Liver (tissue), 9 donors: ENCODE data around the gene LCE1F. TPM values are rescaled to one million over a fixed set of nuclear protein-coding genes. Genes with fewer than 3 reads are reported as not detected.

Experiments used
- DNase-seq: peaks from one replicate; pipeline ENCODE4 v3.0.0-alpha.2; 2017; ENCODE audit warnings: low spot score
- H3K27ac ChIP-seq, 2 donors: one replicate each; pipeline ENCODE4 v1.7.0; 2013; ENCODE audit warnings: inconsistent platforms in 2 of 2, low read length in 2 of 2, control low read depth in 1 of 2, low read depth in 1 of 2, mild to moderate bottlenecking in 1 of 2
- H3K27me3 ChIP-seq, 4 donors: one replicate each; pipeline versions ENCODE4 v1.6.1 to v1.7.0; 2013; ENCODE audit warnings: low read length in 3 of 4, inconsistent platforms in 1 of 4, mild to moderate bottlenecking in 1 of 4, moderate library complexity in 1 of 4; ENCODE audit not compliant: control insufficient read depth in 4 of 4, insufficient read depth in 4 of 4
- H3K36me3 ChIP-seq, 4 donors: one replicate each; pipeline versions ENCODE4 v1.6.1 to v1.7.0; 2013; ENCODE audit warnings: low read length in 3 of 4, mild to moderate bottlenecking in 3 of 4, low read depth in 1 of 4, moderate library complexity in 1 of 4; ENCODE audit not compliant: control insufficient read depth in 4 of 4, insufficient read depth in 3 of 4
- H3K4me1 ChIP-seq, 4 donors: one replicate each; pipeline versions ENCODE4 v1.6.1 to v1.7.0; 2013; ENCODE audit warnings: low read length in 3 of 4, mild to moderate bottlenecking in 3 of 4, moderate library complexity in 1 of 4; ENCODE audit not compliant: control insufficient read depth in 4 of 4, insufficient read depth in 4 of 4
- H3K4me3 ChIP-seq, 3 donors: one replicate each; pipeline versions ENCODE4 v1.6.1 to v1.7.0; 2013; ENCODE audit warnings: low read length in 3 of 3, control low read depth in 1 of 3, low read depth in 1 of 3, mild to moderate bottlenecking in 1 of 3
- H3K9ac ChIP-seq, 2 donors: one replicate each; pipeline ENCODE4 v1.7.0; 2013; ENCODE audit warnings: low read length in 2 of 2, mild to moderate bottlenecking in 2 of 2, moderate library complexity in 2 of 2, control low read depth in 1 of 2, low read depth in 1 of 2
- H3K9me3 ChIP-seq, 4 donors: one replicate each; pipeline versions ENCODE4 v1.6.1 to v1.7.0; 2013; ENCODE audit warnings: low read length in 3 of 4; ENCODE audit not compliant: control insufficient read depth in 4 of 4
- EGR1 ChIP-seq, 2 donors: IDR thresholded peaks; 2 replicates each; pipeline ENCODE4 v1.6.1; 2016 to 2018; ENCODE audit warnings: antibody characterized with exemption in 2 of 2, low read depth in 2 of 2
- FOXA1 ChIP-seq: IDR thresholded peaks from 2 replicates; pipeline ENCODE4 v1.6.1; 2016; ENCODE audit warnings: antibody characterized with exemption
- FOXA2 ChIP-seq: IDR thresholded peaks from 2 replicates; pipeline ENCODE4 v1.6.1; 2016; ENCODE audit warnings: antibody characterized with exemption
- GABPA ChIP-seq, 2 donors: IDR thresholded peaks in 1 of 2; conservative IDR thresholded peaks in 1 of 2; 2 replicates each; pipeline ENCODE4 v1.6.1; 2016; ENCODE audit warnings: antibody characterized with exemption in 2 of 2, mild to moderate bottlenecking in 1 of 2, moderate library complexity in 1 of 2
- HNF4A ChIP-seq, 2 donors: conservative IDR thresholded peaks; 2 replicates each; pipeline ENCODE4 v1.6.1; 2016; ENCODE audit warnings: antibody characterized with exemption in 2 of 2, mild to moderate bottlenecking in 2 of 2
- HNF4G ChIP-seq: IDR thresholded peaks from 2 replicates; pipeline ENCODE4 v1.6.1; 2016; ENCODE audit warnings: antibody characterized with exemption
- JUND ChIP-seq, 2 donors: IDR thresholded peaks; 2 replicates each; pipeline ENCODE4 v1.6.1; 2016; ENCODE audit warnings: antibody characterized with exemption in 2 of 2
- NR2F2 ChIP-seq: IDR thresholded peaks from 2 replicates; pipeline ENCODE4 v1.6.1; 2016; ENCODE audit warnings: antibody characterized with exemption
- RAD21 ChIP-seq, 2 donors: IDR thresholded peaks; 2 replicates each; pipeline ENCODE4 v1.6.1; 2016; ENCODE audit warnings: antibody characterized with exemption in 2 of 2, mild to moderate bottlenecking in 2 of 2
- REST ChIP-seq: IDR thresholded peaks from 2 replicates; pipeline ENCODE4 v1.6.1; 2016; ENCODE audit warnings: antibody characterized with exemption, mild to moderate bottlenecking
- RXRA ChIP-seq, 2 donors: IDR thresholded peaks; 2 replicates each; pipeline ENCODE4 v1.6.1; 2017 to 2018; ENCODE audit warnings: antibody characterized with exemption in 2 of 2, mild to moderate bottlenecking in 1 of 2
- SP1 ChIP-seq: IDR thresholded peaks from 2 replicates; pipeline ENCODE4 v1.6.1; 2018; ENCODE audit warnings: antibody characterized with exemption, mild to moderate bottlenecking
- TAF1 ChIP-seq: conservative IDR thresholded peaks from 2 replicates; pipeline ENCODE4 v1.6.1; 2016; ENCODE audit warnings: antibody characterized with exemption, mild to moderate bottlenecking
- YY1 ChIP-seq: IDR thresholded peaks from 2 replicates; pipeline ENCODE4 v1.6.1; 2016; ENCODE audit warnings: antibody characterized with exemption, mild to moderate bottlenecking
- WGBS: extraction: QIAGEN DNeasy Blood & Tissue Kit; methylation state at CpG from one replicate; pipeline ENCODE4 v1.1.7; 2013; 5-methylcytosine and 5-hydroxymethylcytosine counted together
- polyA plus RNA-seq, 2 donors: library from polyadenylated mRNA; stranded (reverse) in 1 of 2; unstranded in 1 of 2; fragments of 200-250 nt in 1 of 2; fragments of >200 nt in 1 of 2; fragmentation: Nextera tagmentation in 1 of 2; extraction: Ambion mirVana in 1 of 2; gene quantifications; one replicate each; pipeline versions ENCODE4 v1.2.1 to v1.2.3, GENCODE V29; 2013 to 2015
- total RNA-seq, 2 donors: library from RNA; depleted of rRNA; stranded (reverse); fragments of >200 nt; gene quantifications; one replicate each; pipeline ENCODE4 v1.2.3, GENCODE V29; 2014
- TF ChIP-seq, protein P1 (sequence below): IDR thresholded peaks from 2 replicates; pipeline ENCODE4 v1.6.1; 2016; ENCODE audit warnings: antibody characterized with exemption
- TF ChIP-seq, protein P2 (sequence below): IDR thresholded peaks from 2 replicates; pipeline ENCODE4 v1.6.1; 2016; ENCODE audit warnings: antibody characterized with exemption
- TF ChIP-seq, protein P3 (sequence below): fragments of 150-350 bp; IDR thresholded peaks from 2 replicates; pipeline ENCODE4 v1.5.1; 2017; ENCODE audit warnings: improper control_type of control experiment, low read depth, low read length; ENCODE audit not compliant: missing input control
- TF ChIP-seq, protein P4 (sequence below): IDR thresholded peaks from 2 replicates; pipeline ENCODE4 v1.6.1; 2016; ENCODE audit warnings: antibody characterized with exemption
- donor health status: healthy.
- donor health status: healthy.
- donor health status: healthy.
- donor health status: healthy.
- donor health status: healthy.

Gene LCE1F
- total and polyA plus RNA-seq, 4 donors, result not detected

DNA sequence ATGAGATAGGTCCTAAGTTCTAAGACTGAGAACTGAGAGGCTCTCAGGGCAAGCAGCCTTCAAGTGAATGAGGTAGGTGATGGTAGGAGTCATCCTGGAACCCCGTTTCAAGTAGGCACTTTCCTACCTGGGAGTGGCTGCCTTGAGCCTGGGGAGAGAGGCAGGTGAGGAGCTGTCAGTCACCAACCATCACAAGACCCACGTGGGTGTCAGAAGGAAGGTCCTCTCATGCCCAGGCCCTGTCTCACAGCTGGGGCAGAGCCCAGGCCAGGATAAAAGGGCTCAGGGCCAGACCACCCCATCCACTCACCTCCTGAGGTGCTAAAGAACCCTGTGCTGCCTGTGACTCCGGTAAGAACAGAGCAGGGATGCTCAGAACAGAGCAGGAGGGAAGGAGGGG lies 21.5 kb downstream of the LCE1F start, which contains the start of gene LCE1D:
TSS of gene LCE1D (plus strand) at position 301 of the 400 bp plus-strand sequence. CDS start 1,074 bp downstream, outside the sequence.
- WGBS, result 38% methylated on average over 3 of the region's 3 CpGs
- H3K9me3 ChIP-seq, result no peaks in the 10 kb centered on the region
- no peak within 1 kb of the TSS for H3K4me3 ChIP-seq

More for the DNA sequence above, 21.5 kb downstream of the LCE1F start, which contains the start of gene LCE1D:
- Histone ChIP-seq H3K27ac (no peak within 1 kb of the TSS), H3K9ac (no peak within 1 kb of the TSS), H3K27me3 (peaks cover 0 to 3% (median 0%) of the 10 kb centered on the region in 4 donors), H3K36me3 (no peaks in the 10 kb centered on the region), H3K4me1 (no peaks in the 10 kb centered on the region)
- DNase-seq, result no peak
- TF ChIP-seq FOXA2, result no peak
- TF ChIP-seq HNF4A (conservative IDR thresholded peaks at IDR 0.05), result no peak
- TF ChIP-seq FOXA1, result no peak
- no peak for TF ChIP-seq JUND (IDR thresholded peaks at IDR 0.05)
- TF ChIP-seq EGR1 (IDR thresholded peaks at IDR 0.05; ENCODE audit: low read depth in 2 of 2), result no peak
- no peak for TF ChIP-seq SP1
- TF ChIP-seq, protein P1, sequence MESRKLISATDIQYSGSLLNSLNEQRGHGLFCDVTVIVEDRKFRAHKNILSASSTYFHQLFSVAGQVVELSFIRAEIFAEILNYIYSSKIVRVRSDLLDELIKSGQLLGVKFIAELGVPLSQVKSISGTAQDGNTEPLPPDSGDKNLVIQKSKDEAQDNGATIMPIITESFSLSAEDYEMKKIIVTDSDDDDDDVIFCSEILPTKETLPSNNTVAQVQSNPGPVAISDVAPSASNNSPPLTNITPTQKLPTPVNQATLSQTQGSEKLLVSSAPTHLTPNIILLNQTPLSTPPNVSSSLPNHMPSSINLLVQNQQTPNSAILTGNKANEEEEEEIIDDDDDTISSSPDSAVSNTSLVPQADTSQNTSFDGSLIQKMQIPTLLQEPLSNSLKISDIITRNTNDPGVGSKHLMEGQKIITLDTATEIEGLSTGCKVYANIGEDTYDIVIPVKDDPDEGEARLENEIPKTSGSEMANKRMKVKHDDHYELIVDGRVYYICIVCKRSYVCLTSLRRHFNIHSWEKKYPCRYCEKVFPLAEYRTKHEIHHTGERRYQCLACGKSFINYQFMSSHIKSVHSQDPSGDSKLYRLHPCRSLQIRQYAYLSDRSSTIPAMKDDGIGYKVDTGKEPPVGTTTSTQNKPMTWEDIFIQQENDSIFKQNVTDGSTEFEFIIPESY, result no peak
- no peak for TF ChIP-seq HNF4G
- no peak for TF ChIP-seq REST
- TF ChIP-seq GABPA (IDR thresholded peaks at IDR 0.05 in 1 of 2, conservative IDR thresholded peaks at IDR 0.05 in 1 of 2), result no peak
- TF ChIP-seq, protein P2, sequence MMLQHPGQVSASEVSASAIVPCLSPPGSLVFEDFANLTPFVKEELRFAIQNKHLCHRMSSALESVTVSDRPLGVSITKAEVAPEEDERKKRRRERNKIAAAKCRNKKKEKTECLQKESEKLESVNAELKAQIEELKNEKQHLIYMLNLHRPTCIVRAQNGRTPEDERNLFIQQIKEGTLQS, result no peak
- TF ChIP-seq NR2F2, result no peak
- TF ChIP-seq TAF1, result no peak
- TF ChIP-seq RXRA (IDR thresholded peaks at IDR 0.05), result no peak
- TF ChIP-seq, protein P3, sequence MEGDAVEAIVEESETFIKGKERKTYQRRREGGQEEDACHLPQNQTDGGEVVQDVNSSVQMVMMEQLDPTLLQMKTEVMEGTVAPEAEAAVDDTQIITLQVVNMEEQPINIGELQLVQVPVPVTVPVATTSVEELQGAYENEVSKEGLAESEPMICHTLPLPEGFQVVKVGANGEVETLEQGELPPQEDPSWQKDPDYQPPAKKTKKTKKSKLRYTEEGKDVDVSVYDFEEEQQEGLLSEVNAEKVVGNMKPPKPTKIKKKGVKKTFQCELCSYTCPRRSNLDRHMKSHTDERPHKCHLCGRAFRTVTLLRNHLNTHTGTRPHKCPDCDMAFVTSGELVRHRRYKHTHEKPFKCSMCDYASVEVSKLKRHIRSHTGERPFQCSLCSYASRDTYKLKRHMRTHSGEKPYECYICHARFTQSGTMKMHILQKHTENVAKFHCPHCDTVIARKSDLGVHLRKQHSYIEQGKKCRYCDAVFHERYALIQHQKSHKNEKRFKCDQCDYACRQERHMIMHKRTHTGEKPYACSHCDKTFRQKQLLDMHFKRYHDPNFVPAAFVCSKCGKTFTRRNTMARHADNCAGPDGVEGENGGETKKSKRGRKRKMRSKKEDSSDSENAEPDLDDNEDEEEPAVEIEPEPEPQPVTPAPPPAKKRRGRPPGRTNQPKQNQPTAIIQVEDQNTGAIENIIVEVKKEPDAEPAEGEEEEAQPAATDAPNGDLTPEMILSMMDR, result no peak
- no peak for TF ChIP-seq RAD21 (IDR thresholded peaks at IDR 0.05)
- TF ChIP-seq, protein P4, sequence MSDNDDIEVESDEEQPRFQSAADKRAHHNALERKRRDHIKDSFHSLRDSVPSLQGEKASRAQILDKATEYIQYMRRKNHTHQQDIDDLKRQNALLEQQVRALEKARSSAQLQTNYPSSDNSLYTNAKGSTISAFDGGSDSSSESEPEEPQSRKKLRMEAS, result no peak
- TF ChIP-seq YY1, result no peak
